SU-DHL-6 (cell line): ENCODE data around the gene PTPN4.

Experiments used
- H2AFZ ChIP-seq: fragments of 200-600 bp; sonication (generic); 2 replicates; pipeline ENCODE4 v1.6.1; 2014; ENCODE audit warnings: low read depth, mild to moderate bottlenecking, moderate library complexity, mixed read lengths, antibody characterized with exemption, low read length; ENCODE audit not compliant: severe bottlenecking
- H3F3A ChIP-seq: fragments of 200-600 bp; shearing (Covaris generic); 2 replicates; pipeline ENCODE4 v1.6.0; 2016; ENCODE audit warnings: antibody characterized with exemption, mild to moderate bottlenecking; ENCODE audit not compliant: insufficient read depth
- H3K27ac ChIP-seq: fragments of 200-600 bp; sonication (generic); 2 replicates; pipeline ENCODE4 v1.5.1; 2016; ENCODE audit warnings: low read depth, mild to moderate bottlenecking, low read length, moderate library complexity, mixed read lengths
- H3K27me3 ChIP-seq: fragments of 200-600 bp; sonication (generic), shearing (Covaris generic); 2 replicates; pipeline ENCODE4 v1.6.0; 2014; ENCODE audit warnings: mild to moderate bottlenecking, low read length
- H3K36me3 ChIP-seq: fragments of 200-600 bp; sonication (generic); 2 replicates; pipeline ENCODE4 v1.6.1; 2014; ENCODE audit warnings: mild to moderate bottlenecking, low read length, mixed read lengths
- H3K4me2 ChIP-seq: fragments of 300-600, 200-600 bp; shearing (Covaris generic), sonication (generic); 2 replicates; pipeline ENCODE4 v1.6.0; 2014; ENCODE audit warnings: low read length, low read depth, mild to moderate bottlenecking; ENCODE audit not compliant: poor library complexity, severe bottlenecking
- H3K4me3 ChIP-seq: fragments of 200-600 bp; sonication (generic); 2 replicates; pipeline ENCODE4 v1.5.1; 2014; ENCODE audit warnings: antibody characterized with exemption, low read length, mild to moderate bottlenecking, mixed read lengths; ENCODE audit not compliant: insufficient read depth, poor library complexity, severe bottlenecking
- H3K79me2 ChIP-seq: fragments of 200-600 bp; sonication (generic); 2 replicates; pipeline ENCODE4 v1.6.1; 2014; ENCODE audit warnings: mild to moderate bottlenecking, low read length, moderate library complexity; ENCODE audit not compliant: insufficient read depth
- H3K9ac ChIP-seq: fragments of 200-600 bp; sonication (generic); 2 replicates; pipeline ENCODE4 v1.7.0; 2014; ENCODE audit warnings: mild to moderate bottlenecking, low read length
- H3K9me2 ChIP-seq: fragments of 200-600 bp; sonication (generic); replicated peaks from 2 replicates; pipeline ENCODE4 v1.6.1; 2014; ENCODE audit warnings: low read length; ENCODE audit not compliant: insufficient read depth
- H3K9me3 ChIP-seq: fragments of 200-600 bp; sonication (generic); 2 replicates; pipeline ENCODE4 v1.6.1; 2014; ENCODE audit warnings: low read length, mixed read lengths; ENCODE audit not compliant: insufficient read depth
- H4K20me1 ChIP-seq: fragments of 200-600 bp; sonication (generic); 2 replicates; pipeline ENCODE4 v1.6.1; 2014; ENCODE audit warnings: low read depth, mild to moderate bottlenecking, antibody characterized with exemption, low read length, moderate library complexity, mixed read lengths
- EZH2phosphoT487 ChIP-seq: fragments of 200-600 bp; sonication (generic), shearing (Covaris generic); conservative IDR thresholded peaks from 2 replicates; pipeline ENCODE4 v1.6.1; 2018; ENCODE audit warnings: mild to moderate bottlenecking, antibody characterized with exemption, low read length, moderate library complexity, mixed read lengths
- TF ChIP-seq, protein P1 (sequence below): fragments of 200-600 bp; sonication (generic); IDR thresholded peaks from one replicate; pipeline ENCODE4 v1.5.1; 2017; ENCODE audit warnings: antibody characterized with exemption, mild to moderate bottlenecking, low read length, moderate library complexity; ENCODE audit not compliant: insufficient read depth, poor library complexity, severe bottlenecking

The PTPN4 gene

DNA sequence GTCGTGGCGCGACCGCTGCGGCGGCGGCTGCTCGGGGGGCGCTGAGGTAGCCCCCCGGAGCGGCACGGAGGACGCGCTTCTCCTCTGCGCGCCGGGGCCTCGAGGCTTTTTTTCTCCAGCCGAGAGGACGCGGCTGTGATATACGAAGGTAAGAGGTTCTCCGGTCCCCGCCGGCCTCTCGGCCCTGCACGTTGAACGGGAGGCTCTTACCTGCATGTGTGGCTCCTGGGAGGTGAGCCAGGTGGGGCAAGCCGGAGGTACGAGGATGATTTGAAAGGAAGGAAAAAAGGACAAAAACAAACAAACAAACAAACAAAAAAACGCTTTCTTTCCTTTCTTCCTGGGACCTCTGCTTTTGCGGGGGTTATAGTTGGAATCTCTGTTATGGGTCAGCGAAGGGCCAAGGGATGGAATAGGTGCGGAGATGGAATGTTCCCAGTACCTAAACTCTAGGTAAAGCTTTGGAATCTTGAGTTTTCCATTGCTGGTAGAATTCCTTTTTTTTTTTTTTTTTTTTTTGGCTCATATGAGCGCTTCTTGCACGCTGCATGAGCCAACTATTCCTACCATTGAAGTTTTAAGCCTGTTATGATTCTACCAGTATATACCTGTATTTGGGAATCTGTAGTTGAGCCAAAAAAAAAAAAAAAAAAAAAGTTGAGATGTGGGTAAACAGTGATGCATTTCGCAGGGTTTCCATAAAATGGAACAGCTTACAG is 674 bp downstream of the PTPN4 start:
- H4K20me1 ChIP-seq = no peaks in the 10 kb centered on the region

DNA sequence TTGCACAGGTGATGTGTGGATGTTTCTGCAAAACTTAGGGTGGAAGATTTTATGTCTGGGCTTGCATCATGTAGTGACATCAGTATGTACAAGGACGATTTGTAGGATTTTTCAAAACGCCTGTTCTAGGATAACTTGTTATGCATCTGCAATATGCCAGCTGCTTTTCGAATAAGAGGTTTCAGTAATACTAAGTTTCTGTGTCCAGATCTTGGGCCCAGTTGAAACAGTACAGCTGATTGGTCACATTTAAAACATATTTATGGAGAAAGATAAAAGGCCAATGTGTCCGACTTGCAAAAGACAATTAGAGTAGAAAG is 1.2 kb downstream of the PTPN4 start:
- TF ChIP-seq, protein P1, sequence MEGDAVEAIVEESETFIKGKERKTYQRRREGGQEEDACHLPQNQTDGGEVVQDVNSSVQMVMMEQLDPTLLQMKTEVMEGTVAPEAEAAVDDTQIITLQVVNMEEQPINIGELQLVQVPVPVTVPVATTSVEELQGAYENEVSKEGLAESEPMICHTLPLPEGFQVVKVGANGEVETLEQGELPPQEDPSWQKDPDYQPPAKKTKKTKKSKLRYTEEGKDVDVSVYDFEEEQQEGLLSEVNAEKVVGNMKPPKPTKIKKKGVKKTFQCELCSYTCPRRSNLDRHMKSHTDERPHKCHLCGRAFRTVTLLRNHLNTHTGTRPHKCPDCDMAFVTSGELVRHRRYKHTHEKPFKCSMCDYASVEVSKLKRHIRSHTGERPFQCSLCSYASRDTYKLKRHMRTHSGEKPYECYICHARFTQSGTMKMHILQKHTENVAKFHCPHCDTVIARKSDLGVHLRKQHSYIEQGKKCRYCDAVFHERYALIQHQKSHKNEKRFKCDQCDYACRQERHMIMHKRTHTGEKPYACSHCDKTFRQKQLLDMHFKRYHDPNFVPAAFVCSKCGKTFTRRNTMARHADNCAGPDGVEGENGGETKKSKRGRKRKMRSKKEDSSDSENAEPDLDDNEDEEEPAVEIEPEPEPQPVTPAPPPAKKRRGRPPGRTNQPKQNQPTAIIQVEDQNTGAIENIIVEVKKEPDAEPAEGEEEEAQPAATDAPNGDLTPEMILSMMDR = no peak
- no peak for TF ChIP-seq EZH2phosphoT487
- H3K27me3 ChIP-seq = no peaks in the 10 kb centered on the region
- peak overlapping the region; percentile 94 for H3K4me3 ChIP-seq
- no peaks in the 10 kb centered on the region for H3K36me3 ChIP-seq
- peaks cover 25% of the 10 kb centered on the region; the same call in 1 of the 2 replicates for H3K79me2 ChIP-seq
- peaks cover 12% of the 10 kb centered on the region; the same call in 1 of the 2 replicates for H3F3A ChIP-seq
- no peak overlapping the region for H2AFZ ChIP-seq
- H3K9me3 ChIP-seq = no peaks in the 10 kb centered on the region
- no peaks in the 10 kb centered on the region for H3K9me2 ChIP-seq
- peak overlapping the region; percentile 74 for H3K4me2 ChIP-seq
- H3K9ac ChIP-seq = peak overlapping the region; percentile 78
- no peak overlapping the region for H3K27ac ChIP-seq
- no peaks in the 10 kb centered on the region for H4K20me1 ChIP-seq

More for the DNA sequence above, 674 bp downstream of the PTPN4 start:
- H3K4me3 ChIP-seq = peak overlapping the region; percentile 94
- no peaks in the 10 kb centered on the region for H3K9me3 ChIP-seq
- H3K4me2 ChIP-seq = peak overlapping the region; percentile 74
- H3K36me3 ChIP-seq = no peaks in the 10 kb centered on the region
- TF ChIP-seq, protein P1 = no peak
- TF ChIP-seq EZH2phosphoT487 = no peak
- no peaks in the 10 kb centered on the region for H3K27me3 ChIP-seq
- peak overlapping the region; percentile 90 for H2AFZ ChIP-seq
- peak overlapping the region; percentile 79 for H3K27ac ChIP-seq
- no peaks in the 10 kb centered on the region for H3K9me2 ChIP-seq
- H3K79me2 ChIP-seq = peaks cover 25% of the 10 kb centered on the region; the same call in 1 of the 2 replicates
- H3K9ac ChIP-seq = peak overlapping the region; percentile 78
- H3F3A ChIP-seq = peaks cover 12% of the 10 kb centered on the region; the same call in 1 of the 2 replicates

DNA sequence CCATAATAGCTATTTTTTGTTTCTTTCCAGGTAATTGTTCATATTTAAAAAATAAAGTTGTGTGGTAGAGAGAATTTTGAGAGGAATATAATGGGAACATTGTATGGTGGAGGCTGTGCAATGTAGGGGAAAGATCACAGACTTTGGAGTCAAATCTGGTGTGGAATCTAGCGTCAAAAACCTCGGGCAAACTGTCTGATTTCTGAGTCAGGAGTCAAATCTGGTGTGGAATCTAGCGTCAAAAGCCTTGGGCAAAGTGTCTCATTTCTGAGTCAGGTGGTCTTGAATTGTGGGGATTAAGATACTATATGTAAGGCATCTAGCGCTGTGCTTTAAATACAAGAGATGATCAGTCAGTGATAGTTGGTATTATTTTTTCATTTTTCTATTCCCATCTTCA is 5.1 kb downstream of the PTPN4 start:
- no peaks in the 10 kb centered on the region for H3K9me3 ChIP-seq
- TF ChIP-seq, protein P1 = no peak
- TF ChIP-seq EZH2phosphoT487 = no peak
- no peak overlapping the region for H3K4me3 ChIP-seq
- no peaks in the 10 kb centered on the region for H3K9me2 ChIP-seq
- no peak overlapping the region for H3K27ac ChIP-seq
- no peaks in the 10 kb centered on the region for H3F3A ChIP-seq
- no peak overlapping the region for H2AFZ ChIP-seq
- H3K9ac ChIP-seq = no peak overlapping the region
- no peaks in the 10 kb centered on the region for H3K36me3 ChIP-seq
- H3K79me2 ChIP-seq = peaks cover 29% of the 10 kb centered on the region; the same call in 1 of the 2 replicates
- peaks cover 12% of the 10 kb centered on the region for H4K20me1 ChIP-seq
- no peak overlapping the region for H3K4me2 ChIP-seq
- H3K27me3 ChIP-seq = no peaks in the 10 kb centered on the region
